Stimulated activated CD8-positive, alpha-beta memory T cell treated with anti-CD3 and anti-CD28 coated beads, Interleukin-15, amount 100 ng/mL, for 24 hours (primary cell): ENCODE results near the gene ZNF609.
A peak's percentile ranks its signal among the peaks of the same experiment; 100 is the strongest.

Source experiments
- DNase-seq: peaks from one replicate; pipeline ENCODE4 v3.0.0-alpha.2; 2020; ENCODE audit warnings: low read depth

The ZNF609 gene

GRCh38 chr15:64697911-64698369 is 237.6 kb downstream of the ZNF609 start:
- DNase-seq, result no peak

GRCh38 chr15:64698823-64699222 is 238.4 kb downstream of the ZNF609 start:
- no peak for DNase-seq

GRCh38 chr15:64699751-64700388 is 239.5 kb downstream of the ZNF609 start:
- no peak for DNase-seq

GRCh38 chr15:64701051-64701450 is 240.7 kb downstream of the ZNF609 start:
- no peak for DNase-seq

GRCh38 chr15:64701482-64702184 is 241.3 kb downstream of the ZNF609 start:
- DNase-seq, result no peak

- DNase-seq, result peak; percentile 92
These were observed 242.6 kb downstream of the ZNF609 start for GRCh38 chr15:64702816-64703631.

GRCh38 chr15:64703632-64703959 is 243.2 kb downstream of the ZNF609 start:
- DNase-seq, result no peak

- no peak for DNase-seq
These were observed 244.6 kb downstream of the ZNF609 start for GRCh38 chr15:64705006-64705405.

GRCh38 chr15:64706011-64706911 is 245.9 kb downstream of the ZNF609 start:
- DNase-seq, result no peak

- DNase-seq, result no peak
These were observed 250.5 kb downstream of the ZNF609 start for GRCh38 chr15:64710676-64711428.

GRCh38 chr15:64712353-64712752 is 252.0 kb downstream of the ZNF609 start:
- DNase-seq, result no peak

- no peak for DNase-seq
These were observed 253.2 kb downstream of the ZNF609 start for GRCh38 chr15:64713592-64713991.

- DNase-seq, result no peak
These were observed 256.1 kb downstream of the ZNF609 start for GRCh38 chr15:64716452-64716851.

- no peak for DNase-seq
These were observed 256.8 kb downstream of the ZNF609 start for GRCh38 chr15:64717130-64717529.

- no peak for DNase-seq
These were observed 257.5 kb downstream of the ZNF609 start for GRCh38 chr15:64717735-64718495.

- DNase-seq, result no peak
These were observed 259.8 kb downstream of the ZNF609 start for GRCh38 chr15:64720188-64720587.

GRCh38 chr15:64730151-64730550 is 269.8 kb downstream of the ZNF609 start:
- no peak for DNase-seq

- DNase-seq, result peak; percentile 77
These were observed 270.8 kb downstream of the ZNF609 start for GRCh38 chr15:64731012-64731804.

- no peak for DNase-seq
These were observed 271.4 kb downstream of the ZNF609 start for GRCh38 chr15:64731805-64732151.
